ENCODE measurements around the gene MFNG. TPM values are rescaled to one million over a fixed set of nuclear protein-coding genes. Genes with fewer than 3 reads are reported as not detected.
"Not testable (repeated sequence)": the region's sequence is repeated elsewhere in the genome, so short reads cannot be mapped to it uniquely, and the experiment has no call there.

Gene MFNG
- total RNA-seq, 1 experiment from 2014 or later: 7.1 TPM

- DNase-seq (ENCODE audit: low read depth, low spot score) (no peak), ATAC-seq (no peak)
- TF ChIP-seq SIN3A (IDR thresholded peaks at IDR 0.05; ENCODE audit: borderline replicate concordance, insufficient read depth, low read depth, low read length): no peak
- no peak for TF ChIP-seq TCF7L2 (IDR thresholded peaks at IDR 0.05; ENCODE audit: low read depth, low read length)
- no peak for TF ChIP-seq POLR2AphosphoS5 (IDR thresholded peaks at IDR 0.05; ENCODE audit: low read depth, low read length)
- TF ChIP-seq CTCF (IDR thresholded peaks at IDR 0.05): no peak
- no peak for TF ChIP-seq REST (IDR thresholded peaks at IDR 0.05; ENCODE audit: insufficient read depth in 1 of 2, low read depth in 2 of 2, low read length in 1 of 2)
- POLR2A ChIA-PET: no interaction called here
- H3K4me1 ChIP-seq (ENCODE audit: control insufficient read depth, insufficient read depth, low read length): no peaks in the 10 kb centered on the region
- H3K9me3 ChIP-seq (ENCODE audit: control insufficient read depth, insufficient read depth, low read depth, low read length): no peaks in the 10 kb centered on the region
- intact Hi-C loops (cut with micrococcal nuclease; ENCODE audit: unreplicated experiment) (no loop called here), in situ Hi-C loops (cut with HindIII; ENCODE audit: low pct_unique_long_range_greater_than_20kb, low sequenced_read_pairs) (no loop called here)
- CTCF ChIA-PET: interaction anchor here (0.6 kb wide), 1 partner anchor 134 kb away, joined by 3 read pairs; no protein-coding TSS in a partner anchor
- no peaks in the 10 kb centered on the region for H3K36me3 ChIP-seq (ENCODE audit: control insufficient read depth, insufficient read depth, low read length)
- H3K4me3 ChIP-seq (ENCODE audit: low read depth in 2 of 2, low read length in 2 of 2): no peak overlapping the region
- BruUV-seq (replicated peaks): no TSS peak
- H3K27me3 ChIP-seq (ENCODE audit: control insufficient read depth, insufficient read depth, low read length): no peaks in the 10 kb centered on the region
- H3K27ac ChIP-seq (ENCODE audit: low read length): no peak overlapping the region
Observed at GRCh38 chr22:37469416-37470086, 16.6 kb downstream of the MFNG start.

GRCh38 chr22:37468201-37468695 is 17.9 kb downstream of the MFNG start:
- not testable (repeated sequence) for BruUV-seq (replicated peaks)

GRCh38 chr22:37467391-37467955 is 18.7 kb downstream of the MFNG start:
- Histone ChIP-seq H3K4me1 (ENCODE audit: control insufficient read depth, insufficient read depth, low read length) (no peaks in the 10 kb centered on the region), H3K9me3 (ENCODE audit: control insufficient read depth, insufficient read depth, low read depth, low read length) (no peaks in the 10 kb centered on the region), H3K4me3 (ENCODE audit: low read depth in 2 of 2, low read length in 2 of 2) (no peak overlapping the region), H3K27me3 (ENCODE audit: control insufficient read depth, insufficient read depth, low read length) (no peaks in the 10 kb centered on the region), H3K36me3 (ENCODE audit: control insufficient read depth, insufficient read depth, low read length) (no peaks in the 10 kb centered on the region), H3K27ac (ENCODE audit: low read length) (no peak overlapping the region)
- no peak for TF ChIP-seq SIN3A (IDR thresholded peaks at IDR 0.05; ENCODE audit: borderline replicate concordance, insufficient read depth, low read depth, low read length)
- TF ChIP-seq POLR2AphosphoS5 (IDR thresholded peaks at IDR 0.05; ENCODE audit: low read depth, low read length): no peak
- TF ChIP-seq TCF7L2 (IDR thresholded peaks at IDR 0.05; ENCODE audit: low read depth, low read length): no peak
- no peak for TF ChIP-seq REST (IDR thresholded peaks at IDR 0.05; ENCODE audit: insufficient read depth in 1 of 2, low read depth in 2 of 2, low read length in 1 of 2)
- no peak for TF ChIP-seq CTCF (IDR thresholded peaks at IDR 0.05)
- ChIA-PET POLR2A (interaction anchor here (0.5 kb wide), 1 partner anchor 26 kb away, joined by 4 read pairs; no protein-coding TSS in a partner anchor), CTCF (no interaction called here)
- intact Hi-C loops (cut with micrococcal nuclease; ENCODE audit: unreplicated experiment) (no loop called here), in situ Hi-C loops (cut with HindIII; ENCODE audit: low pct_unique_long_range_greater_than_20kb, low sequenced_read_pairs) (no loop called here)
- BruUV-seq (replicated peaks): no TSS peak
- DNase-seq (ENCODE audit: low read depth, low spot score) (no peak), ATAC-seq (no peak)

More at GRCh38 chr22:37468201-37468695, 17.9 kb downstream of the MFNG start:
- H3K4me1 ChIP-seq (ENCODE audit: control insufficient read depth, insufficient read depth, low read length); H3K9me3 ChIP-seq (ENCODE audit: control insufficient read depth, insufficient read depth, low read depth, low read length); intact Hi-C loops (cut with micrococcal nuclease; ENCODE audit: unreplicated experiment); H3K27ac ChIP-seq (ENCODE audit: low read length); ATAC-seq; CTCF ChIA-PET; in situ Hi-C loops (cut with HindIII; ENCODE audit: low pct_unique_long_range_greater_than_20kb, low sequenced_read_pairs); POLR2A ChIA-PET; H3K36me3 ChIP-seq (ENCODE audit: control insufficient read depth, insufficient read depth, low read length); DNase-seq (ENCODE audit: low read depth, low spot score); H3K27me3 ChIP-seq (ENCODE audit: control insufficient read depth, insufficient read depth, low read length); H3K4me3 ChIP-seq (ENCODE audit: low read depth in 2 of 2, low read length in 2 of 2): not testable (repeated sequence)

Data from Panc1 (cell line).